ENCODE data around the gene PAQR9. TPM values are rescaled to one million over a fixed set of nuclear protein-coding genes. Genes with fewer than 3 reads are reported as not detected.

Gene PAQR9
- total RNA-seq, 1 donor from 2014 or later = not detected

- TF ChIP-seq CTCF (IDR thresholded peaks at IDR 0.05) = no peak
- DNase-seq (no peak), ATAC-seq (no peak)
- Histone ChIP-seq H3K36me3 (no peaks in the 10 kb centered on the region), H3K27ac (no peak overlapping the region), H3K4me3 (no peak overlapping the region), H3K4me1 (no peaks in the 10 kb centered on the region), H3K9me3 (no peaks in the 10 kb centered on the region), H3K27me3 (ENCODE audit: low read depth) (peaks cover 4% of the 10 kb centered on the region)
- intact Hi-C loops (cut with DNase I) = no loop called here
Observed at GRCh38 chr3:142935963-142936362, 27.5 kb downstream of the PAQR9 start.

DNA sequence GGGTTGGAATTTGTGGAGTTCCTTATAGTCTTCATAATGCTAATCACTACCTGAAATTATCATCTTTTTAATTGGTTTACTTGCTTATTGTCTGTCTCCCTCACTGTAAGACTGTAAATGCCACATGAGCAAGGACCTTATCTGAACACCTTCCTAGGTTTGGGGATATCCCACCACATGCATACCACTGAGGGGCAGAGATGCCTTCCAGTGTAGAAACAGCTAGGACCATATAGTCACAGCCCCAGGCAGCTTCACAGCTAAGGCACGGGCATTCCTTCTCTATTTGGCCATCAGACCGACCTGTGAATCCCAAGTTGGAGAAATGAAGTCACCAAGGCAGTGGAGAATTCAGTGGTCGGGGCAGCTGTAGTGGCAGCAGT, 28.6 kb downstream of the PAQR9 start:
- ATAC-seq (no peak), DNase-seq (no peak)
- H3K36me3 ChIP-seq = no peaks in the 10 kb centered on the region
- peaks cover 4% of the 10 kb centered on the region for H3K27me3 ChIP-seq (ENCODE audit: low read depth)
- H3K27ac ChIP-seq = no peak overlapping the region
- intact Hi-C loops (cut with DNase I) = no loop called here
- H3K4me3 ChIP-seq = no peak overlapping the region
- no peaks in the 10 kb centered on the region for H3K9me3 ChIP-seq
- H3K4me1 ChIP-seq = no peaks in the 10 kb centered on the region
- no peak for TF ChIP-seq CTCF (IDR thresholded peaks at IDR 0.05)

GRCh38 chr3:142934128-142934886, 29.2 kb downstream of the PAQR9 start:
- intact Hi-C loops (cut with DNase I) = no loop called here
- ATAC-seq = no peak
- no peak for DNase-seq

DNA sequence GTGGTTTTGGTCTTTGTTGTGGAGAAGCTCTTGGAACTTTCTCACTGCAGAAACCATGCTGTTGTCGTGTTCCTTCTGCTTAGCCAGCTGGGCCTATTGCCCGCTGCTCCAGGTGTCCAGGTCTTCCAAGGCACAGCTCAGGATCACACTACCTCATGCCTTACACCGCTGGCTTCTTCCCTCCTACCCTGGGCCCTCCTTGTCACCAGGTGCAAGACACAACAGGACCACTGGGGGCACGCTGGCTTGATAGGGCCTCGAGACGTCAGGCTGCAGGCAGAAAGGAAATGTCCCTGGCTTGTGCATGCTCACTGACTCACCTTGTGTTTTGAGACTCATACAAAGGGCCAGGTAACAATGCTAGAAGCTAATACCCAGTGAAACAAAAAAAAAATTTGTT, 32.3 kb downstream of the PAQR9 start:
- Histone ChIP-seq H3K27me3 (ENCODE audit: low read depth) (peaks cover 3% of the 10 kb centered on the region), H3K9me3 (no peaks in the 10 kb centered on the region), H3K36me3 (no peaks in the 10 kb centered on the region), H3K4me1 (no peaks in the 10 kb centered on the region), H3K4me3 (no peak overlapping the region), H3K27ac (no peak overlapping the region)
- no peak for TF ChIP-seq CTCF (IDR thresholded peaks at IDR 0.05)
- DNase-seq (no peak), ATAC-seq (no peak)
- intact Hi-C loops (cut with DNase I) = no loop called here

More at GRCh38 chr3:142934128-142934886, 29.2 kb downstream of the PAQR9 start:
- Histone ChIP-seq H3K27ac (no peak overlapping the region), H3K27me3 (ENCODE audit: low read depth) (peaks cover 4% of the 10 kb centered on the region), H3K4me1 (no peaks in the 10 kb centered on the region), H3K4me3 (no peak overlapping the region), H3K36me3 (no peaks in the 10 kb centered on the region), H3K9me3 (no peaks in the 10 kb centered on the region)
- TF ChIP-seq CTCF (IDR thresholded peaks at IDR 0.05) = no peak

GRCh38 chr3:142930463-142930862, 33.0 kb downstream of the PAQR9 start:
- intact Hi-C loops (cut with DNase I) = no loop called here

More at GRCh38 chr3:142930463-142930862, 33.0 kb downstream of the PAQR9 start:
- no peak overlapping the region for H3K27ac ChIP-seq
- H3K4me1 ChIP-seq = no peaks in the 10 kb centered on the region
- no peaks in the 10 kb centered on the region for H3K36me3 ChIP-seq
- H3K9me3 ChIP-seq = no peaks in the 10 kb centered on the region
- no peaks in the 10 kb centered on the region for H3K27me3 ChIP-seq (ENCODE audit: low read depth)
- DNase-seq (no peak), ATAC-seq (no peak)
- TF ChIP-seq CTCF (IDR thresholded peaks at IDR 0.05) = no peak
- H3K4me3 ChIP-seq = no peak overlapping the region
